NCI-H1105 (cell line): ENCODE data around the gene PERCC1.
"Not testable (repeated sequence)": the region's sequence is repeated elsewhere in the genome, so short reads cannot be mapped to it uniquely, and the experiment has no call there.

ENCODE experiments used
- DNase-seq: peaks from one replicate; lab custom pipeline; 2025; lab: John Stamatoyannopoulos, UW

The PERCC1 gene

DNA sequence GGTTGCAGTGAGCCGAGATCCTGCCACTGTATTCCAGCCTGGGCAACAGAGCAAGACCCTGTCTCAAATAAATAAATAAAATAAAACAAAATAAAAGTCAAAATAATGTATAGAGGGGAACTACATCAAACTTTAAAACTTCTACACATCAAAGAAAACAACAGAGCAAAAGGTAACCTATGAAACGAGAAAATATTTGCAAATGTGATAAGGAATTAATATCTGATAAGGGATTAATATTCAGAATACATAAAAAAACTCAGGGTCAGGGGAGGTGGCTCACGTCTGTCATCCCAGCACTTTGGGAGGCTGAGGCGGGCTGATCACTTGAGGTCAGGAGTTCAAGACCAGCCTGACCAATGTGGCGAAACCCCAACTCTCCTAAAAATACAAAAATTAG is 38.3 kb downstream of the PERCC1 start:
- not testable (repeated sequence) for DNase-seq

DNA sequence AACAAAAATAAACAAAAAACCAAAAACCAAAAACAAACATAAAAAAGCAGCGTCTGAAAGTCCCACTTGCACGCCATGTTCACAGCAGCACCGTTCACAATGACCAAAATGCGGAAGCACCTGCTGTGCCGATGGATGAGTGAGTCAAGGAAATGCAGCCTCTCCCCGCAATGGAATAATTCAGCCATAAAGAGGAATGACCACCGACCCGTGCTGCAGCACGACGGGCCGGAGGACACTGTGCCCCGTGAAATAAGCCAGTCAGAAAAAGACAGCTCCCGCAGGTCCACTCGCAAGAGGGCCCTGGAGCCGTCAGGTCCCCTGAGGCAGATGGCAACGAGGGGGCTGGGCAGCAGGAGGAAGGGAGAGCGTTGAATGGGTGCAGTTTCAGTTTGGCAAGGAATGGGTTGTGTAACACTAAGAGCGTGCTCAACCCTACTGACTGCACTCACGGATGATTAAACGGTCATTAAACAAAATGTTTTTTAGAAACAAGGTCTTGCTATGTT is 38.9 kb downstream of the PERCC1 start:
- no peak for DNase-seq

DNA sequence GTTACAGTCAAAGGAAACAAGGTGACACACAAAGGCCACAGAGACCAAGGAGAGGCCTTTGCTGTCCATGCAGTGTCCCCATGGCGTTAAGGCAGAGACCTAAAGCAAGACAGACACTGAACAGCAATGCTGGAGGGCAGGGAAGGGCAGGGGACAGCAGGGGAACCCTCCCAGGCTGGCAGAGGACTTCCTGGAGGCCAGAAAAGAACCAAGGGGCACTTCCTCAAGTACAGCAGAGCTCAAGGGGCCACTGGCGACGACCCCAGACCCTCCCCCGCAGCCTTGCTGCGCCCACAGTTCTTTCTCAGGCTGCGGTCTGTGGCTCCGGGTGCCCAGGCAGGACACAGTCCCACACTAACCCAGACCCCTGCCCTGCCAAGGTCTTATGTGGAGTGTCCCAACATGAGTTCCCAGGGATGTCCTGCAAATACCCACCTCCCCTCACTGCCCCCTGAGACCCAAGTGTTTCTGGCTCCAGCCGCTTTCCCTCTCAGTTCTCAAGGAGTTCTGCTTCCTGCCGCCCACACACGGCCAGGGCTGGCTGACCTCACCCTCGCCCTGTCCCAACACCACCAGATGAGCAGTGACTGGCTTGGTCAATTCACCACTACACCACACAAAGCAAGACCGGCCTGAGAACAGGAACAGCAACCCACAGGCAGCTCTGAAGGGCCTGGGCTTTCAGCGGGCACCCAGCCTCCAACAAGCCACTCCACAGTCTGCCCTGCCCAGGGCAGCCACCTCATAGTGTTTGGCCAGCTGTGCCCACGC is 39.8 kb downstream of the PERCC1 start:
- no peak for DNase-seq

DNA sequence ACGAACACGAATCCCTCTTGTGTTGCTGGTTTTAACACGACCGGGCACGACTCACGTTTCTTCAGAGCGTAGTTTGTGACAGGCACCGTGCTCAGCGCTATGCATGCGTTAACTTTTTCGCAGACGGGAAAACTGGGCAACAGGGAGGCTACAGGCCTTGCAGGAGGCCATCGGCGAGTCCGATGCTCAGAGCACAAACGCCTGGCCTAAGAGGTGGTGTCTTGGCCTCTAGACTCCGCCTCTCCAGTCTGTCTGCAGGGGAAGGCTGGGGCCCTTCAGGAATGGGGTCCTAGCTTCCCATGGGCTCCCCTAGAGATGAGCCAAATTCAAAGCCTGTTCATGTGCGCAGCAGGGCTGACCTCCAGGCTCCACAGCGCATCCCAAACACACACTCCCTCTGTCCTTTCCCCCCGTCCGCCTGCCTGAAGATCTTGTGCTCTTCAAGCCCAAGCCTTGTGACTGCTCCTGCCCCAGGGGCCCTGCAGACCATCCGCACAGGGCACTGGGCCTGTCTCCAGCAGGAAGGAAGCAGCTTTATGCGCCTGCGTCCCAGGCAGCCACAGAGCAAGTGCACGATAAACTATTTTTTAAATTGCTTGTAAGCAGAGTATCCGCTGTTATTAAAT is 40.8 kb downstream of the PERCC1 start:
- DNase-seq: no peak

DNA sequence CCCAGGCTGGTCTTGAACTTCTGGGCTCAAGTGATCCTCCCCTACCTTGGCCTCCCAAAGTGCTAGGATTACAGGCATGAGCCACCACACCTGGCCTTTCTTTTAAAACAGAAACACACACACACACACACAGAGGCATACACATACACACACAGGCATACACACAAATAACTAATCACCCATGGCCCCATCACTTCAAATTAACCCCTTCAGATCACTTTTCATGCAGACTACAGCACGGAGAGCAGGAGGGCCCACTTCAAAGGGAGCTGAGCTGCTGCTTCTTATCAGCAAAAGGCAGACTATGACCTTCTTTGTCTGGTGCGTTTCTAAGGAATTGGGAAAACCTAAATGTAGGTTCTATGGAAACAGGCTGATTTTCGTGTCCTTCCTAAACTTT is 42.1 kb downstream of the PERCC1 start:
- no peak for DNase-seq

DNA sequence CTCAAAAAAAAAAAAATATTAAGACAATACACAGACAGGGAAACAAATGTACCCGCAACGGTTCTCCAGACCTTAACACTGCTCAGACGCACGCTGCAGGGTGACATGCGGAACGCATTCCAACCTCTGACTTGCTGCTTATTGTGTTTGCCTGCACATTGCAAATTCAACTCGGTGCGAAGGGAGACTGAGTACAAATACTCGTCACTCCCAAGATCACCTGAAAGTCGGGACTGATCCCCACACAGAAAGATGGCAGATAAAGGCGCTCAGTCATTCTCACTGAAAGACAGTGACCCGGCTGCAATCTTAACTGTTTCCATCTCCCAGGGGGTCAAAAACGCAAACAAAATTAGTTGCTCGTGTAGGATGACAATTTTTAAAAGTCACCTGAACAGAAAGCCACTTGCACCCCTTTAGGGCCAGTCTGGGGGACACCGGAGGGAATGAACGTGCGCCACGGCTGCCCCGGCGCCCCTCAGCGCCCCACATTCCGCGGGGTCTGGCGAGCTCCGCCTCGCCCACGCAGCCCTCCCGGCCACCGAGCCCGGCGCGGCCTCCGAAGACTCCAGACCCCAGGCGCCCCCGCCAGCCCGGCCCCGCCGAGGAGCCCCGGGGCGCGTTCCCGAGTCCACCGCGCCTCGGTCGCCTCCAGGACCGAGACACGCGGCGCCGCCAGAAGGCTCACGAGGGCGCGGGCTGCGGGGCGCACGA is 43.4 kb downstream of the PERCC1 start:
- no peak for DNase-seq

DNA sequence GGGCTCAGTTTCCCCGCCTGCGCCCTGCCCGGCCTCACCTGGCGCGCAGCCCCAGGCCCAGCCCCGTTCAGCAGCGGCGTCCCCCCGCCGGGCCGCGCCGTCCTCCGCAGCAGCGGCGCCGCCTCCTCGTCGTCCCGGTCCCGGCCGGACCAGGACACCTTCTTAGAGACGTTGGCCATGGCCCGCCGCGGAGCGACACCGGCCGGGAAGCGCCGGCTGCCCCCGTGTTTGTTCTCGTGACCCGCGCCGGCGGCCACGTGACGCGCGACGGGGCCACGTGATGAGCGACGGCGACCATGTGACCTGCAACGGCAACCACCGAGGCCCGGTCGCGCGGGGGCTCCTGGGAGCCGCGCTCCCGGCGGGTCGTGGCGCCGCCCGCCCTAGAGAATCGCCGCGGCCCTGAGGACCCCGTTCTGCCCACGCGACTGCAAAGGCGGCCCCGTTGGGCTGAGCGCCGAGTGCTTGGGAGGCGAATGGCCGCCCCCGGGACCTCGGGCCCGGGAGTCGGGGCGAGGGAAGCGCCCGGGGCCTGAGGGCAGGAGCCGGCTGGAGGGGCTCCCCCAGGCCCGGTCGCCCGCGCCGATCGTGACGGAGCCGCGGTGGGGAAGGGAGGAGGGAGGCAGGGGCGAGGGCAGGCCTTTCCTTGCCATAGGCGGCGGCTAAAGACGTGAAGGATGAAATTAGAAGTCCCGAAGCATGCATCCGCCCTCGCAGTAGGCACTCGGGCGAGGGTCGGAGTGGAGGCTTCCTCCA is 44.1 kb downstream of the PERCC1 start, which contains the start of gene CLCN7:
TSS of gene CLCN7 (minus strand) at position 233 of the 756 bp plus-strand sequence. CDS start at position 179, 54 bp downstream.
- DNase-seq: peak; percentile 40

DNA sequence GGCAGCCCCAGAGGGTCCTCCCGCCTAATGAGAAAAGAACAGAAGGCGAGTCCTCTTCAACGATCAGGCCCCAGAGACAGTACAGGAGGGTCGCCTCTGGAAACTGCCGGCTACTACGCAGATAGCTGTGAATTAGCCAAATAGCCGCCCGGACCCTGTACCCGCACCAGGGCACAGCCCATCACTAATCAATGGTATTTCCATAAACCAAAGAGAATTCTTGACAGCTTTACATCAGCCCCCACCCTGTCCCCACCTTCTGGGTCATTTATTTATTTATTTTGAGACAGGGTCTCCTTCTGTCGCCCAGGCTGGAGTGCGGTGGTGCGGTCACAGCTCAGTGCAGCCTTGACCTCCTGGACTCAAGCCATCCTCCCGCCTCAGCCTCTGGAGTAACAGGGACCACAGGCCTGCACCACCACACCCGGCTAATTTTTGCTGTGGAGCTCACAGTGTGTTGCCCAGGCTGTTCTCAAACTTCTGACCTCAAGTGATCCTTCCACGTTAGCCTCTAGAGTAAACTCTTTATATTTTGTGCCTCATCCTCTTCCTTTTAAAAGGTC is 44.8 kb downstream of the PERCC1 start:
- DNase-seq: no peak

DNA sequence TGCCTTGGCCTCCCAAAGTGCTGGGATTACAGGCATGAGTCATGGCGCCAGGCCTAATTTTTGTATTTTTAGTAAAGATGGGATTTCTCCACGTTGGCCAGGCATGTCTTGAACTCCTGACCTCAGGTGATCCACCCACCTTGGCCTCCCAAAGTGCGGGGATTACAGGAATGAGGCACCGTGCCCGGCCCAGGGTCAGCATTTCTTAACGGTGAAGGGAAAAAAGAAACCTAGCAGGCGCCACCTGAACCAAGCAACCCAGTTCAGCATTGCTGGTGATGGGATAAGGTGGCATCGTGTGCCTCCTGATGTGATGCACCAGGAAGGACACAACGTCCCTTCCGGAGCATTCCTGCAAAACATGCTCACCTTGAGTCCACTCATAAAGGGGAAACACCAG is 46.2 kb downstream of the PERCC1 start:
- no peak for DNase-seq

DNA sequence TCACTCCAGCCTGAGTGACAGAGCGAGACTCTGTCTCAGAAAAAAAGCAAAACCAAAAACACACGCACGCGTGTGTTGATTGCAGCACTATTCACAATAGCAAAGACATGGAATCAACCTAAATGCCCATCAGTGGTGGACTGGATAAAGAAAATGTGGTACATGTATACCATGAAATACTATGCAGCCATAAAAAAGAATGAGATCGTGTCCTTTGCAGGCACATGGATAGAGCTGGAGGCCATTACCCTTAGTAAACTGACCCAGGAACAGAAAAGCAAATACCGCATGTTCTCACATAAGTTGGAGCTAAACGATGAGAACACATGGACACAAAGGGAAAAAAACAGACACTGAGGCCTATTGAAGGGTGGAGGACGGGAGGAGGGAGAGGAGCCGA is 48.1 kb downstream of the PERCC1 start:
- DNase-seq: not testable (repeated sequence)

DNA sequence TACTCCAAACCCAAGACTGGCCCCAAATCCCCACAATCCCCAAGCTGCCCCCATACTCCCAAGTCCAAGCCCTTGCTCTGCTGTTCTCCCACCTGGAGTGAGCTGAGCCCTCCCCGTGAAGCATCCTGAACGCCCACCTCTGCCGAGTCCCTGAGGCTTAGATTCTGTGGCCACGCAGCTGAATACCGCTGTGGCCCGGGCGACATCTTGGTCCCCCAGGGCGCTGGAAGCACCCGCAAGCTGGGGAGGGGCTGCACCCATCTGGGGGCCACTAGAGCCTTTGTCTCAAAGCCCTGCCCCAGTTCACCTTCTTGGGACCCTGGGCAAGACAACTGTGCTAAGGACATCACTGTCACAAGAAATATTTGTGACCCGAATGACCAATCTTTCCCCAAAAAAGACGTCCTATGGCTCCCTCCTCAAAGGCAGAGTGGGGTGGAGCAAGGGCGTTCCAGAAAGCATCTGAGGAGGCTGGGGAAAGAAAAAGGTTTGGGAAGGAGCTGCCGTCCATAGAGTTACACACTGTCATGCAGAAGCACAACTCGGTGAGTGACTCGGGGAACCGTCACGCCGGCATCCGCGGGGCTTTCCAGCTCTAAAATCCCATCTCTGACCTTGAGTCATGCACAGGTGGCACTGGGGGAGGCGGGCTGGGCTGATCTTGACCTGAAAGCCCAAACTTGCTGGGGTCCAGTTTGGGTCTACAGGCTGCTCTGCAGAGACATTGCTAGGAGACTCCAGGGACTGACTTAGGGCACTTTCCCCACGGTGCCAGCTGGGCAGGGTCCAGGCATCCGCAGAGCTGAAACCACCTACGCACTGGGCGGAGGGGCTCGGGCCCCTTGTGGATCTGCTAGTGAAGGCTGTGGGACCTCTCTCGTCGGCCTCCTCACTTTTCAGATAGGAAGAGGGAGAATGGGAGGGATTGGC is 51.3 kb downstream of the PERCC1 start:
- DNase-seq: no peak
